ENCODE results near the gene LRP11.
"Not testable (repeated sequence)": the region's sequence is repeated elsewhere in the genome, so short reads cannot be mapped to it uniquely, and the experiment has no call there.

Gene LRP11

DNA sequence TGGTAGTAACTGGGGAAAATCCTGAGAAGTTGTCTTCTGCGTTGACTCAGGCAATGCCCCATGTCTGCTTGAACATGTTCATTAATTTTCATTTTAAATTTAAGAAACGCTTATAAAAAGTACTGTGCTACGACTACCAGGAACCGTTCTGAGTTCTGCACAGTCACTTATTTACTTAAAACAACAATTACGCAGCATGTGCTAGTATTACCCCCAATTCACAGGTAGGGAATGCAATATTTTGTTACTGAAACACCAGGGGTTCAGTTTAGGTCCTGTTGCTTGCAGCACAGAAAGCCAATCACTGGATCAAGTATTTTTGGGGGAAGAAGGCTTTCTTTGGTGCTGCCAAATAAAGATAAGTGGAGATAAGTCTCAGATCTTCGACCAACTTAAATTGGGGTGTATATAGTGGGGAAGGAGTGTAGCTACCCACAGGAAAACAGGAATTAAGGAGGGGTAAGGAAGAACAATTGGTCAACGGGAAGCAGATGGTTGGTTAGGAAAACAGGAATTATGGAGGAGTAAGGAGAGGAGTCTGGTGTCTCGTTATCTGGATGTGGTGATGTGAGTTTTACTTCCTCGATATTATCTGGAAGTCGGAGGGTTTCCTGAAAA is 5.2 kb upstream of the LRP11 start:
- DNase-seq (ENCODE audit: low spot score): no peak

- DNase-seq (ENCODE audit: low spot score): peak; percentile 44
These were observed 3.9 kb upstream of the LRP11 start for GRCh38 chr6:149867876-149868640.

GRCh38 chr6:149864578-149865535 is 698 bp upstream of the LRP11 start:
- peak; percentile 74 for DNase-seq (ENCODE audit: low spot score)

DNA sequence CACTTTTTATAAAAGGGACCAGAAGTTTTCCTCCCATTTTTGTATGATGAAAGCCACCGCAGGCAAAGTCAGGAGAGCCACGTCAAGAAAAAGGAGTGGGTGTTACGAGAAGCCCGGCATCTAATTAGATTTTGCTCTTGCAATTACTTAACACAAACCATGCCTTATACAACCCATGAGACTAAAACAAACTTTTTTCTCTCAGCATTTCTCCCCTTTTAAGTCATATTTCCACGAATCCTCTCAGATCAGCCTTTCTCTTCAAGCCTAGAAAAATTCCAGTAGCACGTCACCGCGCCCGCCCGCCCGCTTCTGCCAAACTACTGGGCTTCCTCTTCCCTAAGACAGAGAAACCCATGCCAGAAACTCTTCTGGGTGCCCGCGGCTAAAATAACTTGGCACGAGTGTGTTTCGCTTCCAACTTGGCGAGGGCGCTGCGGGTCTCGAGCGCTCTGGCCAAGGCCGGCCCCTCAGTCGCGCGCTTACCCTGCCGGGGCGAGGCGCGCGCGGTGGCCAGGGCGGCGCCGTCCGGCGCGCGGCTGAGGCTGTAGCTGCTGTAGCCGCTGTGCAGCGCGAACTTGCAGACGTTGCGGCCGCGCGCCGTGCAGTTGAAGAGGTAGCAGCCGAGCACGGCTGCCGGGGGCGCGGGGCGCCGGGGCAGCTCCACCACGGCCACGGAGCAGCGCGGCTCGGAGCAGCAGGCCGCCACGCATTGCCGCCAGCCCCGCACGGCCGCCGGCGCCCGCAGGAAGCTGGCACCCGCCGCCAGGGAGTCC is 1.0 kb downstream of the LRP11 start:
- DNase-seq (ENCODE audit: low spot score): peak; percentile 59

- DNase-seq (ENCODE audit: low spot score): not testable (repeated sequence)
These were observed 1.8 kb downstream of the LRP11 start for GRCh38 chr6:149862424-149862738.

DNA sequence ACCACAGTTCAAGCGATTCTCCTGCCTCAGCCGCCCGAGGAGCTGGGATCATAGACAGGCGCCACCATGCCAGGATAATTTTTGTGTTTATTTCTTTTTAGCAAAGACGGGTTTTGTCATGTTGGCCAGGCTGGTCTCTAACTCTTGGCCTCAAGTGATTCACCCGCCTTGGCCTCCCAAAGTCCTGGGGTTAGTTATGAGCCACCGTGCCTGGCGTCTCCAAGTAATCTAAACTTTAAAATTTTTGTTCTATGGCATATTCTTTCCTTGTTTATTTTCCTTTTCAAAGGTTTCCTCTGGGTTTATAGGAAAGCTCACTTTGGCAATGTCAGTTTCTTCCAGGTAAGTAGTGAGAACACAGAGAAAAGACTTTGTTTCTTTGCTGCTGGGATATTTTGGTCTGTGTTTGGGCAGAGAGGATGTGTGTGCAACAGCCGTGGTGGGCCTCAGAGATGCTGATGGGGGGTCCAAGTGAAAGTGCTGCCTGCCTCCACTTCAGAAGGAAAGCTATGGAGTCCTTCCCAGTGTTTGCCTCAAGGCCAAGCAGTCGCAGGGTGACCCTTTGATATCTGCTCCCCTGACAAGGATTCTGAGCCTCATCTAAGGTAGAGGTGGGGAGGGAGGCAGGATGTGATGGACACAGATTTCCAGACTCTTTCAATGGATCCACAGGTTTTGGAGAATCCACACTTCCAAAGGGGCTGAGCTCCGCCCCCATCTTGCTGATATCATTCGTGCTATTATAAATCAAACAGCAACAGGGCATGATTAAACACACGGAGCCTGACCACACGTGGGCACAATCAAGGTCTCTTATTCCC is 2.3 kb downstream of the LRP11 start:
- no peak for DNase-seq (ENCODE audit: low spot score)

GRCh38 chr6:149860834-149861602 is 3.1 kb downstream of the LRP11 start:
- no peak for DNase-seq (ENCODE audit: low spot score)

- no peak for DNase-seq (ENCODE audit: low spot score)
These were observed 3.7 kb downstream of the LRP11 start for GRCh38 chr6:149860513-149860833.

DNA sequence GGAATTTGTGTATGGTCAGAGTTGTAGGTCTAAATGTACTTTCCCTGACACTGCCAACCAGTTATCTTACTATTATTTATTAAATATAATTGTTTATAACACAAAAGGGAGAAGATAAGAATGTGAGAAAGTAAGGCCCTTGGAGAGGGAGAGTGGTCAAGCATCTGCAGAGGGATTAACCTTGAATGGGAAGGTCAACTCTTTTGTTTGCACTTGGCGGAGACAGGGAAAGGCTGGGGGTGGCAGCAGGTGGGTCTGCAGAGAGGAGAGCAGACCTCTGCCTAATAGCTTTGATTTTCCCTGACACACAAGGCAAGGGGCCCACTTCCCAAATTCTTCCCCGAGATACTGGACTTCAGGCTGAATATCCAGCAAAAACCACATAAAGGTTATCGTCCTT is 4.2 kb downstream of the LRP11 start:
- no peak for DNase-seq (ENCODE audit: low spot score)

GRCh38 chr6:149859368-149859767 is 4.8 kb downstream of the LRP11 start:
- DNase-seq (ENCODE audit: low spot score): no peak

- no peak for DNase-seq (ENCODE audit: low spot score)
These were observed 6.6 kb downstream of the LRP11 start for GRCh38 chr6:149857541-149857940.

- no peak for DNase-seq (ENCODE audit: low spot score)
These were observed 7.7 kb downstream of the LRP11 start for GRCh38 chr6:149856256-149856994.

- DNase-seq (ENCODE audit: low spot score): no peak
These were observed 8.4 kb downstream of the LRP11 start for GRCh38 chr6:149855741-149856140.

- peak; percentile 57 for DNase-seq (ENCODE audit: low spot score)
These were observed 9.0 kb downstream of the LRP11 start for GRCh38 chr6:149855040-149855654.

DNA sequence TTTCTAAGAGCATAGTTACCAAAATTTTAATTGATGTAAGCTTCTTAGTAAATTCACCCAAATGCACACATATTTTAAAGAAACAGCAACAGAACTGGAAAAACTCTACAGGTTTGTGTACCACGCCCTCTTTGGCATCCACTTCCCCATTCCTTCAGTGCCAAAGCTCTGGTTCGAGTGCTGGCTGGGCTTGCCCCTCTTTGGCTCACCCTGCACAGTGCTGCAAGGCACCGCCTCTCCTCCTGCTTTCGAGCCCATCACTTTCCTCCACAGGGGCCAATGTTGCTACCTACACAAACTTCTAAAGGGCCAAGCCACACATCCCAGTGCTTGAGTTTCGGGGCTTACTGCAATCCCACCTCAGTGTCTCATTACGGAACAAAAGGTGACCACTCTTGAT is 9.6 kb downstream of the LRP11 start:
- no peak for DNase-seq (ENCODE audit: low spot score)

DNA sequence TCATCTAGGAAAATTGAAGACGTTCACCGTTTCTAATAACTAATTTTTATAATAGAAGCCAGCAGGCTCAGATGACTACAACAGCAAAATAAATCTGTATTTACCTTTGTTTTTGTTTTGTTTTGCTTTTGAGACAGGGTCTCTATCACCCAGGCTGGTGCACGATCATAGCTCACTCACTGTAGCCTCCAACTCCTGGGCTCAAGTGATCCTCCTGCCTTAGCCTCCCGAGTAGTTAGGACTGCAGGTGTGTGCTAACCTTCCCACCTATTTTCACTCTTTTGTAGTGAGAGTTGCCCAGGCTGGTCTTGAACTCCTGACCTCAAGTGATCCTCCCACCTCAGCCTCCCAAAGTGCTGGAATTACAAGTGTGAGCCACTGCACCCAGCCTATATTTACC is 10.1 kb downstream of the LRP11 start:
- DNase-seq (ENCODE audit: low spot score): not testable (repeated sequence)

GRCh38 chr6:149852881-149853280 is 11.3 kb downstream of the LRP11 start:
- DNase-seq (ENCODE audit: low spot score): no peak

GRCh38 chr6:149852180-149852579 is 12.0 kb downstream of the LRP11 start:
- no peak for DNase-seq (ENCODE audit: low spot score)

GRCh38 chr6:149851461-149852110 is 12.6 kb downstream of the LRP11 start:
- no peak for DNase-seq (ENCODE audit: low spot score)
